OCI-LY7 (cell line): Measurements from ENCODE around the gene MMP15. TPM values are rescaled to one million over a fixed set of nuclear protein-coding genes. Genes with fewer than 3 reads are reported as not detected.

ENCODE experiments used
- BruUV-seq: library from RNA; stranded (reverse); fragments of 400-500 nt; replicated peaks from 2 replicates; lab custom pipeline; 2021; lab: Mats Ljungman, UMichigan
- CTCF ChIA-PET: fragments of 300-600 bp; sonication (Branson Sonifier 250); formaldehyde crosslinking; loops from one replicate; lab custom pipeline; 2022; ENCODE audit warnings: antibody characterized with exemption; ENCODE audit not compliant: unreplicated experiment; lab: Charles Lee
- POLR2A ChIA-PET: fragments of 300-600 bp; sonication (Branson Sonifier 250); formaldehyde crosslinking; loops from one replicate; lab custom pipeline; 2022; ENCODE audit warnings: antibody characterized with exemption; lab: Charles Lee
- DNase-seq: peaks from one replicate; pipeline ENCODE4 v3.0.0-alpha.2; 2015; ENCODE audit warnings: low spot score
- H2AFZ ChIP-seq: fragments of 200-600 bp; sonication (generic), shearing (Covaris generic); 2 replicates; pipeline ENCODE4 v1.6.1; 2014; ENCODE audit warnings: mild to moderate bottlenecking, antibody characterized with exemption, low read length, moderate library complexity
- H3K27ac ChIP-seq: fragments of 200-600 bp; sonication (generic); 2 replicates; pipeline ENCODE4 v1.5.1; 2014; ENCODE audit warnings: mixed run types, low read depth, mild to moderate bottlenecking, moderate library complexity, low read length, inconsistent platforms; ENCODE audit not compliant: poor library complexity, severe bottlenecking
- H3K36me3 ChIP-seq: fragments of 200-600 bp; sonication (generic); 2 replicates; pipeline ENCODE4 v1.6.1; 2014; ENCODE audit warnings: mild to moderate bottlenecking, antibody characterized with exemption, low read length, moderate library complexity, mixed read lengths; ENCODE audit not compliant: insufficient read depth
- H3K4me1 ChIP-seq: fragments of 200-600 bp; sonication (generic); 2 replicates; pipeline ENCODE4 v1.5.1; 2014; ENCODE audit warnings: mild to moderate bottlenecking, low read length; ENCODE audit not compliant: insufficient read depth, poor library complexity, severe bottlenecking
- H3K4me2 ChIP-seq: fragments of 200-600 bp; sonication (generic); 2 replicates; pipeline ENCODE4 v1.6.1; 2014; ENCODE audit warnings: mild to moderate bottlenecking, low read length
- H3K4me3 ChIP-seq: fragments of 200-600 bp; sonication (generic); 2 replicates; pipeline ENCODE4 v1.5.1; 2014; ENCODE audit warnings: mild to moderate bottlenecking, low read depth, low read length; ENCODE audit not compliant: poor library complexity, severe bottlenecking
- H3K79me2 ChIP-seq: fragments of 200-600 bp; sonication (generic); 2 replicates; pipeline ENCODE4 v1.6.1; 2016; ENCODE audit warnings: low read depth, mild to moderate bottlenecking, low read length, moderate library complexity, mixed read lengths; ENCODE audit not compliant: insufficient read depth
- H3K9me2 ChIP-seq: fragments of 200-600 bp; sonication (generic); 2 replicates; pipeline ENCODE4 v1.6.1; 2016; ENCODE audit warnings: mild to moderate bottlenecking, low read length, mixed read lengths; ENCODE audit not compliant: insufficient read depth
- H3K9me3 ChIP-seq: fragments of 200-600 bp; sonication (generic); 2 replicates; pipeline ENCODE4 v1.6.1; 2014; ENCODE audit warnings: mild to moderate bottlenecking, mixed run types, low read length, mixed read lengths
- H4K20me1 ChIP-seq: fragments of 200-600 bp; sonication (generic); 2 replicates; pipeline ENCODE4 v1.6.1; 2014; ENCODE audit warnings: mild to moderate bottlenecking, antibody characterized with exemption, low read length, moderate library complexity, mixed read lengths; ENCODE audit not compliant: insufficient read depth
- CTCF ChIP-seq: fragments of 200-600 bp; sonication (generic); conservative IDR thresholded peaks from 2 replicates; pipeline ENCODE4 v1.5.1; 2014; ENCODE audit warnings: mild to moderate bottlenecking, antibody characterized with exemption, low read length, moderate library complexity, mixed read lengths
- EZH2phosphoT487 ChIP-seq: fragments of 200-600 bp; sonication (generic); IDR thresholded peaks from 2 replicates; pipeline ENCODE4 v1.6.1; 2018; ENCODE audit warnings: low read depth, borderline replicate concordance, mild to moderate bottlenecking, mixed run types, antibody characterized with exemption, low read length, moderate library complexity, mixed read lengths
- intact Hi-C: fragments of 100-400 bp; cut with micrococcal nuclease; formaldehyde crosslinking; loops from one replicate; pipeline ENCODE4 v1.10.0; 2022; ENCODE audit not compliant: unreplicated experiment
- total RNA-seq, 2 experiments: library from RNA; depleted of rRNA in 1 of 2; stranded (reverse); fragments of >200 nt in 1 of 2; shearing (Covaris generic) in 1 of 2; gene quantifications; 2 replicates each; pipeline ENCODE4 v1.2.3, GENCODE V29; 2014 to 2022

MMP15 gene
- total RNA-seq, 2 experiments from 2014 or later: 0.21 TPM; not detected in 1

DNA sequence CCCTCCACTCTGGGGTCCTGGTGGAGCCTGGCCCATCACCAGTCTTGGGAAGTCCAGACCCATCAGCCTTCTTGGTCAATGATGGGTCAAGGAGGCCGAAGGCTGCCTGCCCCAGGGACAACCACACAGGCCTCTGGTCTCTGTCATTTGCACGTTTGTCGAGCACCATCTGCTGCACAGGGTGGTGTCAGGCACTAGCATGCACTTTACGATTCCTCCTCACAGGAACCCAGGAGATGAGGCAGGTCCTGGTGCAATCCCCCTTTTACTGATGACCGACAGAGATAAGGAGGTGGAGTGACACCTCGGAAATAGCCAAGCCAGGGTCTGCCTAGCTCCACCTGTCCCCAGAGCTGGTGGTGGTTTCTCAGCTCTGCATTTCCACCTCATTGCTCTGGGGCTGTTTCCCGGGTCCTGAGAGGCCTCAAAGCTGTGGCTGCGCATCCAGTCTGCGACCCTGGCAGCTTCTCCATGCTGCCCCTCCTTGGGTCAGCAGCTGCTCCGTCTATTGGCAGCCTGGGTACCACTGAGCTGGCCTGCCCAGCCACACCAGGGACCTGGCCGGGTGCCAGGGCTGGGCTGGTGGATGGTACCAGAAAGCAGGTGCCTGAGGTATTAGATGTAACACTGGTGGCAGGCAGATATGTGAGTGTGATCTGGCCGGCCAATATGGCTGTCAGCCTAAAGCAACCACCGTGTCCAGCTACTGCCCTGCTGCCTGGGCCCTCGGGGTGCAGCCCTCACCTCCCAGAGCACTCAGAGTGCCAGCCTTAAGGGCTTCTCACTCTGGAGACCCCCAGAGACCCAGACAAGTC is 10.0 kb downstream of the MMP15 start:
- ChIA-PET POLR2A (interaction anchor here (0.8 to 1.8 kb wide), 4 partner anchors 12 to 92 kb away, joined by 3 to 5 read pairs (median 3); no protein-coding TSS in a partner anchor), CTCF (interaction anchor here (0.8 kb wide), 1 partner anchor 383 kb away, joined by 3 read pairs; no protein-coding TSS in a partner anchor)
- DNase-seq: peak; percentile 37
- peak overlapping the region; percentile 75 for H3K4me2 ChIP-seq
- no peaks in the 10 kb centered on the region for H3K9me2 ChIP-seq
- H2AFZ ChIP-seq: peak overlapping the region; percentile 63
- no TSS peak for BruUV-seq
- no peaks in the 10 kb centered on the region for H3K9me3 ChIP-seq
- no peaks in the 10 kb centered on the region for H3K79me2 ChIP-seq
- no peaks in the 10 kb centered on the region for H4K20me1 ChIP-seq
- H3K4me1 ChIP-seq: peaks cover 45% of the 10 kb centered on the region
- no peaks in the 10 kb centered on the region for H3K36me3 ChIP-seq
- H3K27ac ChIP-seq: peak overlapping the region; percentile 54
- TF ChIP-seq EZH2phosphoT487 (no peak), CTCF (0 out of 2 replicates have a peak, but pooled peaks have one; percentile 26)
- intact Hi-C loops: loop anchor here (1.0 kb wide), 1 partner anchor 135 kb away; no protein-coding TSS in a partner anchor
- H3K4me3 ChIP-seq: peak overlapping the region; percentile 46

- no peak overlapping the region for H2AFZ ChIP-seq
- H3K36me3 ChIP-seq: no peaks in the 10 kb centered on the region
- intact Hi-C loops: no loop called here
- H3K4me1 ChIP-seq: peaks cover 45% of the 10 kb centered on the region
- no peak overlapping the region for H3K27ac ChIP-seq
- no peaks in the 10 kb centered on the region for H3K79me2 ChIP-seq
- POLR2A ChIA-PET: interaction anchor here (1.1 kb wide), 1 partner anchor 11 kb away, joined by 3 read pairs; no protein-coding TSS in a partner anchor
- CTCF ChIA-PET: no interaction called here
- no peak for DNase-seq
- H3K9me3 ChIP-seq: no peaks in the 10 kb centered on the region
- H3K4me2 ChIP-seq: no peak overlapping the region
- TF ChIP-seq CTCF (no peak), EZH2phosphoT487 (no peak)
- no TSS peak for BruUV-seq
- H4K20me1 ChIP-seq: no peaks in the 10 kb centered on the region
- H3K9me2 ChIP-seq: no peaks in the 10 kb centered on the region
- H3K4me3 ChIP-seq: no peak overlapping the region
These were observed 11.4 kb downstream of the MMP15 start for GRCh38 chr16:58036943-58037342.
